NT2/D1 (cell line): Measurements from ENCODE around the gene ARPC5L.
"Not testable (repeated sequence)": the region's sequence is repeated elsewhere in the genome, so short reads cannot be mapped to it uniquely, and the experiment has no call there.

Source experiments
- SUZ12 ChIP-seq: IDR thresholded peaks from 2 replicates; pipeline ENCODE4 v1.6.1; 2011; ENCODE audit not compliant: insufficient read length, insufficient read depth; ENCODE audit errors: extremely low read depth
- YY1 ChIP-seq: IDR thresholded peaks from 2 replicates; pipeline ENCODE4 v1.6.1; 2011; ENCODE audit not compliant: insufficient read length, insufficient read depth

DNA sequence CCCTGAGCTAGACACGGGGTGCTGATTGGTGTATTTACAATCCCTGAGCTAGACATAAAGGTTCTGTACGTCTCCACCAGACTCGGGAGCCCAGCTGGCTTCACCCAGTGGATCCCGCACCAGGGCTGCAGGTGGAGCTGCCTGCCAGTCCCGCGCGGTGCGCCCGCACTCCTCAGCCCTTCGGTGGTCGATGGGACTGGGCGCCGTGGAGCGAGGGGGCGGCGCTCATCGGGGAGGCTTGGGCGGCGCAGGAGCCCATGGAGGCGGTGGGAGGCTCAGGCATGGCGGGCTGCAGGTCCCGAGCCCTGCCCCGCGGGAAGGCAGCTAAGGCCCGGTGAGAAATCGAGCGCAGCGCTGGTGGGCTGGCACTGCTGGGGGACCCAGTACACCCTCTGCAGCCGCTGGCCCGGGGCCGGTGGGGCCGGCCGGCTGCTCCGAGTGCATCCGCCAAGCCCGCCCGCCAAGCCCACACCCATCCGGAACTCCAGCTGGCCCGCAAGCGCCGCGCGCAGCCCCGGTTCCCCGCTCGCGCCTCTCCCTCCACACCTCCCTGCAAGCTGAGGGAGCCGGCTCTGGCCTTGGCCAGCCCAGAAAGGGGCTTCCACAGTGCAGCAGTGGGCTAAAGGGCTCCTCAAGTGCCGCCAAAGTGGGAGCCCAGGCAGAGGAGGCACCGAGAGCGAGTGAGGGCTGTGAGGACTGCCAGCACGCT is 23.2 kb upstream of the ARPC5L start:
- TF ChIP-seq YY1, SUZ12: not testable (repeated sequence)
